Inflammatory macrophage (primary cell): ENCODE results near the gene SLC8A2.

Experiments used
- DNase-seq, 2 donors: peaks; one replicate each; pipeline ENCODE4 v3.0.0-alpha.2; 2020 to 2022

The SLC8A2 gene

GRCh38 chr19:47458672-47459071, 13.0 kb downstream of the SLC8A2 start:
- DNase-seq: no peak

- DNase-seq: no peak
These were observed 14.8 kb downstream of the SLC8A2 start for GRCh38 chr19:47456721-47457474.

DNA sequence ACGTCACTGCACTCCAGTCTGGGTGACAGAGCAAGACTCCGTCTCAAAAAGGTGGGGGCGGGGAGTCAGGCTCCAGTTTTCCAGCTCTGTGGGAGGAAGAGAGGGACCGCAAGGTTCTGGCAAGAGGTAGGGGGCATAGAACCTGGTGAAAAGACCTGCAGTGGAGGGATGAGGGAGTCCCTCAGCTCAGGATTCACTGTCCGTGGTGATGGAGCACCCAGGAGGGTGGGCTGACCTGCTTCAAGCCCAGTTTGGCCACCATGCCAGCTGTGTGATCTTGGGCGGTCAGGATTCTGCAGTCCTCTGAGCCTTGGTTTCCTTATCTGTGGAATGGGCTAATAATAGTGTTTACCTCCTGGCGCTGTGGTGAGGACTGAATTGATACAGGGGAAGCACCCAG, 21.2 kb downstream of the SLC8A2 start:
- no peak for DNase-seq

GRCh38 chr19:47448360-47448727, 23.3 kb downstream of the SLC8A2 start:
- no peak for DNase-seq

GRCh38 chr19:47447470-47448359, 24.0 kb downstream of the SLC8A2 start:
- peak; percentile 47 to 64 for DNase-seq

GRCh38 chr19:47446534-47447469, 24.9 kb downstream of the SLC8A2 start:
- peak; percentile 33 to 45 for DNase-seq

DNA sequence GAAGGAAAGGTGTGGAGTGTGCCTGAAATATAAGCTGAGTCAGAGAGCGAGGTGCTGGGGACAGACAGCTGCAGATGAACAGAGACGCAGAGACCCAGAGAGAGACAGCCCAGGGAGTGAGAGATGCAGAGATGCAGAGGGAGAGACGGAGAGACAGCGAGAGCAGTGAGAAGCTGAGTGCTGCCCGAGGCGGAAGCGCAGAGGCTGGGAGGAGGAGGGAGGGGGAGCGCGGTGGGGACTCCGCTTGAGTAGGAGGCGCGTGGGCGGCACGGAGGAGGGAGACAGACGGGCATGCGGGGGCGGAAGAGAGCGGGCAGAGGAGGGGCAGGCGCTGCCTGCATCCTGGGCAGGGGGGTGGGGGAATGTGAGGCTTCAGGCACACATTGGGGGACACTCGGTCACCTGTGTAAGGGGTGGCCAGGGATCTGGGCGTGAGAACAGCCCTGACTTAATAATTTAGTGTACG, 25.7 kb downstream of the SLC8A2 start:
- DNase-seq: no peak

DNA sequence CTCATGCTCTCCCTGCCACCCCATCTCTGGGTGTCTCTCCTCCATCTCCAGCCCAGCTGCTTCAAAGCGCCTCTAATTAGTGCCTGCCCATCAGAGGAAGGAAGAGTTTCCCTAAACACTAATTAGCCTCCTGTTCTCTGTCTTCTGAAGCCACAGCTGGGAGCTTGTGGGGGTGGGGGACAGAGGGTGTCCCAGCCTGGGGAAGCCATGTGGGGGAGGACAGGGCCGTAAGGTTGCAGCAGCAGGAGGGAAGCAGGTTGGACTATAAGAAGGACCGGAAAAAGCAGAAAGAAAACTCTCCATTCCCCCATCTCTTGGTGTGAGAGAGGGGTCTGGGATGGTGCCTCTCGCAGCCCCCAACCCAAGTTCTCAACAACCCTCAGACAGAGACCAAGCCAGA, 26.2 kb downstream of the SLC8A2 start:
- DNase-seq: no peak

GRCh38 chr19:47444388-47444821, 27.3 kb downstream of the SLC8A2 start:
- DNase-seq: no peak

DNA sequence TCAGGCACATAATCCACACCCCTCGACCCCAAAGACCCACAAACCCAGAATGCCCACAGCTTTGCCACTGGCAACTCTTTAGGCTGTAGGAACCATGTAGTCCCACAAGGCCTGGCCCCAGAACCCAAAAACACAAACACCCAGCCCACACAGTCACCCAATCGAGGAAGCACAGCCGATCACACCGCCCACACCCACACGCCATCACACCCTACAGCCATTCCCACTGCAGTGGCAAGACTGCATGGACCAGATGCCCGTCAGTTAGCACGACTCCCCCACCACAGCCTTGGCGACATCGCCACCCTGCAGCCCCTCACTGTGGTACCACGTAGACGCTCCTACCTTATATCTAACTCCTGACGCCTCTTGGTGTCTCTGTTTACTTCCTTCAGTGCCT, 28.4 kb downstream of the SLC8A2 start:
- DNase-seq: peak in 1 of 2 donors; percentile 31

DNA sequence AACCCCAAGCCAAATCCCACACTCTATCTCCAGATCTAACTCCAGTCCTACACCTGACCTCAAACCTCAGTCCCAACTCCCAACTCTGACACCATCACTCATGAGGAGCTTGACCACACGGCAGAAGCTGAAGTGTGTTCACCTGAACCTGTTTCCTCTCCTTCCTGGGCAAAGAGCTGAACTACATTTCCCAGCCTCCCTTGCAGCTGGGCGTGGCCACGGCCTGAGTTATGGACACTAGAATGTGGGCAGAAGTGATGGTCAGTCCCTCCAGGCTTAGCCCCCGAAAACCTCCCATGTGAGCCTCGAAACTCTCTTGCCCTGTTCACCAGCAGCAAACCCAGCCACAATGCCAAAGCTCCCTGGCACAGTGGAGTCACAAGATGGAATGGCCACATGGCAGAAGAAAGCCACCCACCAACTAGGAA, 32.9 kb downstream of the SLC8A2 start:
- DNase-seq: no peak

DNA sequence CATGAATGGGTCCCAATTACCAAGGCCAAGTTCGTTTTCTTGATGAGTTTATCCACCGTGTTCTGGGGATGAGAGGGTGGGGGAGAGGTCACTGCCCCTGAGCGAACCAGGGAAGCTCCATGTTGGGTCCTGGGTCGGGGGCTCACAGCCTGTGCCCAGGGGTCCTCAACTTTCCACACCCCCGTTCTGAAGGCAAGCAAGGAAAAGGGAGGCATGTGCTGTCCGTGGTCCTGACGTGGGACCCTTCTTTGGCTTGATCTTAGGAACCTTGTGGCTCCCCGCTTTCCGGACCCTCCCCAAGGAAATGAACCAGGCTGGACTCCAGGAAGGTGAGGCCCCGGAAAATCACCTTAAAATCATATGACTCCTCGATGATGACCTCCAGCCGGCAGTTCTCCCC, 34.2 kb downstream of the SLC8A2 start:
- DNase-seq: no peak

DNA sequence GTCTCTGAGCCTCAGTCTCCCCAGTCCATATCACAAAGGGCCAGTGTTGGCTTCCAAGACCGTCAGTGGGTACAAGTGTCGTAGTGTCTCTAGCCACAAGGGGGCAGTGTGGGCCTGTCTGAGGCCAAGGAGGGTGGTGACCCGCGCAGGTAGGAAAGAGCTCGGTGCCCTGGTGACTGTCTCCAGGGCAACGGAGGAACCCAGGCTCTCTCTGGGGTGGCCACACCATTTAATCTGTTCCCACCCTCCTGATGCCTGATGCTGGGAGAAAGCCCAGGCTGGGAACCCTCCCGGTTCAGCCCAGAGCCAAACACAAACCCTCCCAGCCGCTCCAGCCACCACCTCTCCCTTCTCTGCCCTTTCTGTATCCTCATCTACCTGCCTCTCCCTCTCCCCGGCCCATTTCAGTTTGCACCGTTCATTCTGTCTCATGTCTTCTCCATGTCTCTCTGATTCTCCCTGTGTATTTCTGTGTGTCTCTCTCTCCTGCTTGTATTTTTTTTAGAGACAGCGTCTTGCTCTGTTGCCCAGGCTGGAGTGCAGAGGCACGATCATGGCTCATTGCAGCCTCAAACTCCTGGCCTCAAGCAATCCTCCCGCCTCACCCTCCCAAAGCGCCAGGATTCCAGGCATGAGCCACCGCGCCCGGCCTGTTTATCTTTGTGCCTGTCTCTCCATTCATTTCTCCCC, 34.8 kb downstream of the SLC8A2 start:
- DNase-seq: peak; percentile 66 to 73

GRCh38 chr19:47435883-47436417, 35.7 kb downstream of the SLC8A2 start:
- DNase-seq: no peak

DNA sequence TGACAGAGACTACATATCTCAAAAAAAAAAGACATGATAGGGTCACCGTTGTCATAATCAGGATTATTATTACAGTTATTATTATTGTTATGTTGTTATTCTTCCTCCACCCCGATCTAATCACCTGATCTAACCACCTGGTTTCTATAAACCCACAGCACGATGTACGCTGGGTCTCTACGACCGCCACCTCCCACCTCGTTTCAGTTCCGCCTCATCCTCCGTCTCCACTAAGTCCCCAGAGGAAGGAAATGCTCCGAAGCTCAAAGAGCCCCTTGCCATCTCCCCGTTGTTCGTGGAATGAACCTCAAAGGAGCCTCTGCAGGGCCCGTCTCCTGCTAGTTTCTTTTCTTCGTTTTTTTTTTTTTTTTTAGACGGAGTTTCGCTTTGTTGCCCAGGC, 36.5 kb downstream of the SLC8A2 start:
- DNase-seq: no peak

- DNase-seq: no peak
These were observed 37.6 kb downstream of the SLC8A2 start for GRCh38 chr19:47434088-47434487.

- DNase-seq: peak; percentile 15 to 33
These were observed 38.6 kb downstream of the SLC8A2 start for GRCh38 chr19:47433121-47433520.

DNA sequence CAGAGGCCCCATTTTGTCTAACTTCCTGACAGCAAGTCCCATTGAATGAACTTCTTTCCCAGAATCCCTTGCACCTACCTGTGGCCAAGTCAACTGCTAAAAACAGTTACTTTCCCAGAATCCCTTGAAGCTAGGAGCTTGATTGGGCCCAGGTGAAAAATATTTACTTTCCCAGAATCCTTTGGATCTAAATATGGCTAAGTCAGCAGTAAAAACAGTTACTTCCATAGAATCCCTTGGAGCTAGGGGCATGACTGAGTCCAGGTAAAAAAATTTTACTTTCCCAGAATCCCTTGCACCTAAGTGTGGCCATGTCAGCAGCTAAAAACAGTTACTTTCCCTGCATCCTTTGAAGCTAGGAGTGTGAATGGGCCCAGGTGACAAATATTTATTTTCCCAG, 39.2 kb downstream of the SLC8A2 start:
- DNase-seq: no peak

- no peak for DNase-seq
These were observed 39.6 kb downstream of the SLC8A2 start for GRCh38 chr19:47432091-47432490.

GRCh38 chr19:47430041-47430802, 41.5 kb downstream of the SLC8A2 start:
- DNase-seq: peak; percentile 53 to 66
